GM18951 (cell line): ENCODE measurements around the gene DUSP14.
"Not testable (repeated sequence)": the region's sequence is repeated elsewhere in the genome, so short reads cannot be mapped to it uniquely, and the experiment has no call there.

Experiments used
- POLR2A ChIP-seq: IDR thresholded peaks from 4 replicates; pipeline ENCODE4 v1.6.1; 2011; ENCODE audit warnings: mild to moderate bottlenecking; ENCODE audit not compliant: insufficient read length, insufficient read depth; ENCODE audit errors: extremely low read depth
- in situ Hi-C: fragments of 300-500 bp; cut with MboI; formaldehyde crosslinking; loops from one replicate; pipeline ENCODE4 v1.12.0; 2022; ENCODE audit warnings: low sequenced_read_pairs, mixed read lengths, inconsistent platforms; ENCODE audit not compliant: unreplicated experiment

DUSP14 gene

DNA sequence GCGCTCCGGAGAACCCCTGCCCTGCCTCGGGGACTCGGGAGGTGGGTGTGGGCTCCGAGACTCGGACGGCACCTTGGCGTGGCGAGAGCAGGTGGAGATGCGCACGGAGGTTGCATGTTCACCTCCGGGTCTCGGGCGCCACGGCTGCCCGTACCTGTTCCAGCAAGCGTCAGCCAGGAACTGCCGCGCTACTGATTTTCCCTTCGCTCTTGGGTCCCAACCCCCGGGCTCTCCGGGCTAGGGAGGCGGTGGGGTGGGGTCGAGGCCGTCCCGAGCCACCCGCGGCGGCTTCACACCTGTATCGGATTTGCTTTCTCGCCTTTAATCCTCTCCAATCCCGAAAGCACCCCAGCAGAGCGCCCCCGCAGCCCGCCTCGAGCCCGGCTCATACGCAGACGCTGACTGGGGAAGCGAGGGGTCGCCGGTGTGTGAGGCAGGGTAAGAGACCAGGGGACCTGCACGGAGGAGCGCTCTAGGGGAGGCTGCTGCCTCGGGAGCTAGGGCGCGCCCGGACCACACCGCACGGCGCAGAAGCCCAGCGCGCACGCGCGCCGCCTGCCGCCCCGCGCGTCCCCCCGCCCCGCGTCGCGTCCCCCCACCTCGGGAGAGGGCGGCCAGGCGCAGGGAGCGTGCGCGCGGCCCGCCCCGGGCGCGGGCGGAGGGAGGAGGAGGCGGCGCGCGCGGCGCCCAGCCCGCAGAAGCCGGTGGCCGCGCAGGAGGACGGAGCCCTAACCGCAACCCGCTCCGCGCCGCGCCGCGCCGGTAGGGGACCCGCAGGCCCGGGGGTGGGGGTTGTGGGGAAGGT lies at the start of gene DUSP14:
Gene DUSP14, plus strand, starts transcription at position 695 of the 805 bp plus-strand sequence. CDS start 22,382 bp downstream, outside the sequence.
- TF ChIP-seq POLR2A: peak; percentile 81
- in situ Hi-C loops: no loop called here

DNA sequence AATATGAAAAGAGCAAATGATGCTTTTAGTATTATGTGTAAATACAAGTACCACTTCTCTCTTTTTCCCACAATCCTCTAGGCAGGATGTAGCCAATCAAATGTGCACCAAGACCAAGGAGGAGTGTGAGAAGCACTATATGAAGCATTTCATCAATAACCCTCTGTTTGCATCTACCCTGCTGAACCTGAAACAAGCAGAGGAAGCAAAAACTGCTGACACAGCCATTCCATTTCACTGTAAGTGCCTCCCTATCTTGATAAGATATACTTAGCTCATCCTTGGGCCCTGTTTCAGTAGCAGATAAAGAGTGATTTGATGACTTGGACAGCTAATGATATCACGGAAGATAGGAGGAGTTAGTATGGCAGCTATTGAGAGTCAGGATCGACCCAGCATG lies 49.3 kb upstream of the DUSP14 start:
- in situ Hi-C loops: no loop called here
- TF ChIP-seq POLR2A: no peak

- in situ Hi-C loops: not testable (repeated sequence)
Observed at GRCh38 chr17:37441369-37442014, 48.2 kb upstream of the DUSP14 start.

DNA sequence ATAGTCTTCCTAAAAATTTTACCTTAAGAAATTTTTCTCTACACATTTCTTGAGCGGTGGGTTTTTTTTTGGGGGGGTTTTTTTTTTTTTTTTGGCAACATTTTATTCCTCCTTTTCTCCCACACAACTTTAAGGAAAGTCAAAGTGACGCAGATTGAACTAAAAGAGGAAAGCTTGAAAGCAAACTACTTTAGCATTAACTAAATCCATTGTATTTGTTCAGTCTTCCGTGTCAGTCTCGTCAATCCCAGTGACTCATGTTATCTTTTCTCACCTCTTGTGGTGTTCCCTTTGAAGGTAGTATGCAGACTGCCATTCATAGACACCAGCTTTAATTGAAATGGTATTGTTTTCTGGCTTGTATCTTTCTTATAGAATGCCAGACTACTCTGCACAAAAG lies 43.7 kb upstream of the DUSP14 start:
- in situ Hi-C loops: no loop called here
- no peak for TF ChIP-seq POLR2A

DNA sequence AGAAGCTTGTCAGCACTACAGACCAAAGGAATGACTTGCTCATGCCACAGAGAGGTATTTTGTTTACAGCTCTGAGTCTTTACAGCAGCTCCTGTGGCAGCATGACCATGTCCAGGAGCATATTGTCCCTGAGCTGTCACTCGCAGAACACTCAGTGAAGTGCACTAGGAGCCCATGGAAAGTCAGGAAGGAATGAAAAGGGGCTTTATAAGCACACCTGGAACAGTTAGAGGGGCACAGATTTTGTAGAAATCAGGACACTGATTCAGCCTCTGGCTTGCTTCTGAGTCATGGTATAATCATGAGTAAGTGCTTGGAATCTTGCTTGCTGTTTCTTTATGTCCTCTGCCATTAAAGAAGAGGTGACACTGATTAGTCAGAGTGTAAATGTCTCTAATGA lies 42.0 kb upstream of the DUSP14 start:
- in situ Hi-C loops: no loop called here
- TF ChIP-seq POLR2A: no peak

- TF ChIP-seq POLR2A: no peak
Observed at GRCh38 chr17:37450112-37450511, 39.6 kb upstream of the DUSP14 start.

DNA sequence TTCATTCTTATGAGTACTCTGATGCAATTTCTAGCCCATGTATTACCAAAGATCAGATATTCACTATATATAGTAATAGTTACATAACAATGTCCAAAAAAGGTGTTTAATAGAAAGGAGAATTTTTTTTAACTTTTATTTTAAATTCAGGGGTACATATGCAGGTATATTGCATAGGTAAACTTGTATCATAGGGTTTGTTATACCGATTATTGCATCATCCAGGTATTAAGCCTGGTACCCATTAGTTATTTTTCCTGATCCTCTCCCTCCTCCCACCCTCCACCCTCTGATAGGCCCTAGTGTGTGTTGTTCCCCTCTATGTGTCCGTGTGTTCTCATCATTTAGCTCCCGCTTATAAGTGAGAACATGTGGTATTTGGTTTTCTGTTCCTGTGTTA lies 31.9 kb upstream of the DUSP14 start:
- in situ Hi-C loops: not testable (repeated sequence)

More at GRCh38 chr17:37450112-37450511, 39.6 kb upstream of the DUSP14 start:
- in situ Hi-C loops: no loop called here

- in situ Hi-C loops: no loop called here
Observed at GRCh38 chr17:37458805-37459204, 30.9 kb upstream of the DUSP14 start.

GRCh38 chr17:37461668-37462067 lies 28.0 kb upstream of the DUSP14 start:
- TF ChIP-seq POLR2A: no peak
- in situ Hi-C loops: no loop called here

More at GRCh38 chr17:37458805-37459204, 30.9 kb upstream of the DUSP14 start:
- TF ChIP-seq POLR2A: no peak

DNA sequence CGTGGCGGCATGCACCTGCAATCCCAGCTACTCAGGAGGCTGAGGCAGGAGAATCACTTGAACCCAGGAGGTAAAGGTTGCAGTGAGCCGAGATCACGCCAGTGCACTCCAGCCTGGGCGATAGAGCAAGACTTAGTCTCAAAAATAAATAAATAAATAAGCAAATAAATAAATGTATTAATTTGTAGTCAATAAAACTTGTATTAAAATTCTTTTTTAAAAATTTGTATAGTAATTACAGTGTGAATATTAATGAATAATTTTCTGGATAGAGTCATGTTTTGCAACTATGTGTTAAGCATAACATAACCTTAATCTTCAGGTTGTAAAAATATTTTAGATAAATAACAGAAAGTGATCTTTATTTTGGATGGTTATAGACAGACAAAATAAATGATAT lies 27.2 kb upstream of the DUSP14 start:
- TF ChIP-seq POLR2A: no peak
- in situ Hi-C loops: no loop called here

- in situ Hi-C loops: no loop called here
- no peak for TF ChIP-seq POLR2A
Observed at GRCh38 chr17:37463039-37463438, 26.7 kb upstream of the DUSP14 start.

DNA sequence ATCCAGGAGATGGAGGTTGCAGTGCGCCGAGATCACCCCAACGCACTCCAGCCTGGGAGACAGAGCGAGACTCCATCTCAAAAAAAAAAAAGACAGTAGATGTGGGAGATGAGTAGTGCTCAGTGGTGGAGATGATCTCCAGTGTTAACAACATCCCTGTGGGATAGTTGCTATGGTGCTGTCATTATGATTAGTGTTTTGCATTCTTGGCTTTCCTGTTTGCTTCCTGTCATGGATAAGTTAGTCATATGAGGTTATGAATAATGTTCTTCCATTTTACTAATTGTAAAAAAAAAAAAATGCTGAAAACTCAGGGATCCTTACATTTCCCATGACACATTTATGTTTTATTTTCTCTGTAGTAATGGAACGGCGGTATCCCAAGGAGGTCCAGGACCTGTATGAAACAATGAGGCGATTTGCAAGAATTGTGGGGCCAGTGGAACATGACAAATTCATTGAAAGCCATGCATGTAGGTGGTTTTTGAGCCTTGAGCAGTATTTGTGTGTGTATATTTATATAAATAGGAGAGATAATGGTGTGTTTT lies 24.5 kb upstream of the DUSP14 start:
- in situ Hi-C loops: no loop called here
- TF ChIP-seq POLR2A: no peak

GRCh38 chr17:37466471-37466870 lies 23.2 kb upstream of the DUSP14 start:
- in situ Hi-C loops: no loop called here
- no peak for TF ChIP-seq POLR2A

GRCh38 chr17:37470181-37470580 lies 19.5 kb upstream of the DUSP14 start:
- in situ Hi-C loops: no loop called here
- TF ChIP-seq POLR2A: no peak
